IPS-NIHi7 (cell line): ENCODE data around the gene CNDP2.
A peak's percentile ranks its signal among the peaks of the same experiment; 100 is the strongest.
"Not testable (repeated sequence)": the region's sequence is repeated elsewhere in the genome, so short reads cannot be mapped to it uniquely, and the experiment has no call there.

Experiments used
- DNase-seq: peaks from one replicate; pipeline ENCODE4 v3.0.0; 2012; ENCODE audit warnings: mixed read lengths; ENCODE audit errors: extremely low spot score

CNDP2 gene

GRCh38 chr18:74534981-74535649 lies 39.0 kb downstream of the CNDP2 start:
- no peak for DNase-seq

- no peak for DNase-seq
Measured at GRCh38 chr18:74539289-74539688, 43.1 kb downstream of the CNDP2 start.

GRCh38 chr18:74540652-74541421 lies 44.7 kb downstream of the CNDP2 start:
- no peak for DNase-seq

- DNase-seq = no peak
Measured at GRCh38 chr18:74541703-74542555, 45.8 kb downstream of the CNDP2 start.

- DNase-seq = no peak
Measured at GRCh38 chr18:74544898-74545297, 48.7 kb downstream of the CNDP2 start.

- DNase-seq = no peak
Measured at GRCh38 chr18:74546007-74546406, 49.8 kb downstream of the CNDP2 start.

GRCh38 chr18:74546751-74547530 lies 50.8 kb downstream of the CNDP2 start:
- no peak for DNase-seq

GRCh38 chr18:74547860-74548259 lies 51.7 kb downstream of the CNDP2 start:
- DNase-seq = no peak

- no peak for DNase-seq
Measured at GRCh38 chr18:74549591-74550104, 53.5 kb downstream of the CNDP2 start.

GRCh38 chr18:74550886-74551285 lies 54.7 kb downstream of the CNDP2 start:
- DNase-seq = no peak

GRCh38 chr18:74551452-74551851 lies 55.3 kb downstream of the CNDP2 start:
- no peak for DNase-seq

- DNase-seq = peak; percentile 93
Measured at GRCh38 chr18:74551936-74552555, 55.9 kb downstream of the CNDP2 start.

GRCh38 chr18:74556126-74556525 lies 60.0 kb downstream of the CNDP2 start:
- no peak for DNase-seq

GRCh38 chr18:74558096-74558495 lies 61.9 kb downstream of the CNDP2 start:
- no peak for DNase-seq

- DNase-seq = no peak
Measured at GRCh38 chr18:74562131-74562730, 66.1 kb downstream of the CNDP2 start.

GRCh38 chr18:74562775-74563174 lies 66.6 kb downstream of the CNDP2 start:
- DNase-seq = no peak

- DNase-seq = no peak
Measured at GRCh38 chr18:74563999-74564398, 67.8 kb downstream of the CNDP2 start.

GRCh38 chr18:74565164-74565563 lies 69.0 kb downstream of the CNDP2 start:
- not testable (repeated sequence) for DNase-seq

GRCh38 chr18:74565993-74566392 lies 69.8 kb downstream of the CNDP2 start:
- not testable (repeated sequence) for DNase-seq

GRCh38 chr18:74567822-74568221 lies 71.7 kb downstream of the CNDP2 start:
- DNase-seq = no peak
